Measurements from ENCODE around the gene STIM2. TPM values are rescaled to one million over a fixed set of nuclear protein-coding genes. Genes with fewer than 3 reads are reported as not detected.

The STIM2 gene
- total and polyA plus RNA-seq, 10 of the 15 experiments (the other 5 are each of a cell fraction or from before 2014, with no cell fraction given): 4.7 to 41.5 (median 16.9) TPM

GRCh38 chr4:26964994-26965393 lies 104.4 kb downstream of the STIM2 start:
- no peak for DNase-seq (ENCODE audit: low read depth, low spot score)
- ChIA-PET CTCF (interaction anchor here (1.0 kb wide), 1 partner anchor 10 kb away, joined by 4 read pairs; no protein-coding TSS in a partner anchor), POLR2A (interaction anchor here (0.8 to 1.0 kb wide), 2 partner anchors 23 to 103 kb away, joined by 3 to 6 read pairs; no protein-coding TSS in a partner anchor), SMC1A (ENCODE audit: uncharacterized antibody, unreplicated experiment) (interaction anchor here (0.6 to 1.5 kb wide), 6 partner anchors 9 to 42 kb away, joined by 3 to 5 read pairs (median 3); no protein-coding TSS in a partner anchor), RAD21 (ENCODE audit: unreplicated experiment) (interaction anchor here (1.5 to 2.0 kb wide), 3 partner anchors 27 to 103 kb away, joined by 4 to 14 read pairs (median 6); no protein-coding TSS in a partner anchor)
- 0 out of 2 replicates have a peak overlapping the region, but pooled peaks have one; percentile 7 for H3K4me2 ChIP-seq (ENCODE audit: control insufficient read depth, insufficient read depth)
- no peak overlapping the region for H3K4me3 ChIP-seq
- H3K27me3 ChIP-seq (replicated peaks in 1 of 2; ENCODE audit: control insufficient read depth in 2 of 2, insufficient read depth in 2 of 2, low read length in 1 of 2): no peaks in the 10 kb centered on the region
- TF ChIP-seq ZSCAN29 (IDR thresholded peaks at IDR 0.05): no peak
- TF ChIP-seq E2F4 (IDR thresholded peaks at IDR 0.05; ENCODE audit: low read depth, low read length): no peak
- TF ChIP-seq SPI1 (IDR thresholded peaks at IDR 0.05; ENCODE audit: borderline replicate concordance, insufficient read depth, low read depth, low read length): no peak
- TF ChIP-seq CBX3 (IDR thresholded peaks at IDR 0.05; ENCODE audit: borderline replicate concordance, low read depth): no peak
- no peak for TF ChIP-seq RAD51 (IDR thresholded peaks at IDR 0.05)
- TF ChIP-seq BCL11A (IDR thresholded peaks at IDR 0.05; ENCODE audit: low read depth, low read length): no peak
- TF ChIP-seq EZH2 (IDR thresholded peaks at IDR 0.05; ENCODE audit: borderline replicate concordance, control insufficient read depth, low read depth, low read length): no peak
- no peak for TF ChIP-seq EED (IDR thresholded peaks at IDR 0.05; ENCODE audit: low read depth)
- no peak for TF ChIP-seq RBBP5 (conservative IDR thresholded peaks at IDR 0.05)
- TF ChIP-seq WRNIP1 (IDR thresholded peaks at IDR 0.05; ENCODE audit: borderline replicate concordance, low read depth, low read length): no peak
- TF ChIP-seq IKZF2 (IDR thresholded peaks at IDR 0.05): no peak
- TF ChIP-seq ZNF592 (IDR thresholded peaks at IDR 0.05): no peak
- no peak for TF ChIP-seq POU2F2 (IDR thresholded peaks at IDR 0.05; ENCODE audit: borderline replicate concordance, low read depth, low read length)
- TF ChIP-seq TBL1XR1 (IDR thresholded peaks at IDR 0.05; ENCODE audit: low read depth, low read length): no peak
- H3K9me3 ChIP-seq (replicated peaks; ENCODE audit: control insufficient read depth, insufficient read depth, low read length): no peaks in the 10 kb centered on the region
- peak; percentile 78 for FAIRE-seq
- H3K27ac ChIP-seq (ENCODE audit: control insufficient read depth, insufficient read depth): no peak overlapping the region
- no peaks in the 10 kb centered on the region for H3K79me2 ChIP-seq (ENCODE audit: control insufficient read depth, insufficient read depth, low read length)
- H4K20me1 ChIP-seq (ENCODE audit: control insufficient read depth, insufficient read depth): no peaks in the 10 kb centered on the region
- H3K4me1 ChIP-seq (ENCODE audit: control insufficient read depth, insufficient read depth, low read length): peaks cover 6% of the 10 kb centered on the region; the same call in 1 of the 2 replicates
- H3K36me3 ChIP-seq (ENCODE audit: control insufficient read depth in 2 of 2, insufficient read depth in 2 of 2, low read length in 1 of 2): 0 out of 4 replicates have a peak, but pooled peaks cover 0 to 5% of the 10 kb centered on the region in 2 experiments
- intact Hi-C loops (cut with micrococcal nuclease; ENCODE audit: unreplicated experiment): no loop called here
- in situ Hi-C loops (cut with MboI): no loop called here
- BruUV-seq (replicated peaks): no TSS peak
- peak; percentile 75 for ATAC-seq
- WGBS (ENCODE audit: insufficient coverage, insufficient replicate concordance, low lambda C conversion rate, missing lambda C conversion rate): 100% methylated on average over 1 of the region's 1 CpG
- no peak overlapping the region for H2AFZ ChIP-seq (ENCODE audit: control insufficient read depth, low read depth, low read length)
- H3K9ac ChIP-seq (ENCODE audit: control insufficient read depth, insufficient read depth, low read length): no peak overlapping the region

Measured in GM12878 (cell line).